Uterus (tissue), 2 donors: ENCODE data around the gene KSR2.

ENCODE experiments used
- POLR2A ChIP-seq, 2 donors: fragments of 450-650 bp; IDR thresholded peaks; one replicate each; pipeline ENCODE4 v1.6.1; 2016; ENCODE audit warnings: antibody characterized with exemption in 2 of 2, mild to moderate bottlenecking in 1 of 2, moderate library complexity in 1 of 2
- TF ChIP-seq, protein P1 (sequence below), 4 experiments: fragments of 200-600 bp in 2 of 4; fragments of 450-650 bp in 2 of 4; sonication (generic) in 2 of 4; IDR thresholded peaks; one replicate each; pipeline ENCODE4 v1.5.1; 2016 to 2019; ENCODE audit warnings: antibody characterized with exemption in 4 of 4, mild to moderate bottlenecking in 2 of 4, moderate library complexity in 1 of 4

DNA sequence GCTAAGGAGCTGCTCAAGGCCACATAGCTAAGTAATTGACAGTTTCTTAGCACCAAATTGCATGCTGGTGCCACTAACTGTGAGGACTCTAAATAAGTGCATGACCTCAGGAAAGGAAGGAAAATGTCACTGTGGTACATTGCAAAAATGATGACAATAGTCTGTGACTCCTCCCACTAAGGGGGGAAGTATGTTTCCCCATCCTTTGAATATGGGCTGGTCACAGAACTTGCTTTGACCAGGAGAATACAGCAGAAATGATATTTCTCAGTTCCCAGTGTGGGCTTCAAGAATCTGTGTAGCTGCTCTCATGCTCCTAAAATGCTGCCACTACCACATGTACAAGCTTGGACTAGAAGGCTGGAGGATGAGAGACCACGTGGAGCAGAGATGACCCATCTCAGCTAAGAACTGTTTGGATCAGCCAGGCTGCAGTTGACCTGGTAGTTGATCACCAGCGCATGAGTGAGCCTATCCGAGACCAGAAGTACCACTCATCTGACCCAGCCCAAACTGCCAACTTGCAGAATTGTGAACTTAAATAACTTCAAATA, 565.1 kb downstream of the KSR2 start:
- TF ChIP-seq POLR2A (IDR thresholded peaks at IDR 0.05), result no peak
- TF ChIP-seq, protein P1, sequence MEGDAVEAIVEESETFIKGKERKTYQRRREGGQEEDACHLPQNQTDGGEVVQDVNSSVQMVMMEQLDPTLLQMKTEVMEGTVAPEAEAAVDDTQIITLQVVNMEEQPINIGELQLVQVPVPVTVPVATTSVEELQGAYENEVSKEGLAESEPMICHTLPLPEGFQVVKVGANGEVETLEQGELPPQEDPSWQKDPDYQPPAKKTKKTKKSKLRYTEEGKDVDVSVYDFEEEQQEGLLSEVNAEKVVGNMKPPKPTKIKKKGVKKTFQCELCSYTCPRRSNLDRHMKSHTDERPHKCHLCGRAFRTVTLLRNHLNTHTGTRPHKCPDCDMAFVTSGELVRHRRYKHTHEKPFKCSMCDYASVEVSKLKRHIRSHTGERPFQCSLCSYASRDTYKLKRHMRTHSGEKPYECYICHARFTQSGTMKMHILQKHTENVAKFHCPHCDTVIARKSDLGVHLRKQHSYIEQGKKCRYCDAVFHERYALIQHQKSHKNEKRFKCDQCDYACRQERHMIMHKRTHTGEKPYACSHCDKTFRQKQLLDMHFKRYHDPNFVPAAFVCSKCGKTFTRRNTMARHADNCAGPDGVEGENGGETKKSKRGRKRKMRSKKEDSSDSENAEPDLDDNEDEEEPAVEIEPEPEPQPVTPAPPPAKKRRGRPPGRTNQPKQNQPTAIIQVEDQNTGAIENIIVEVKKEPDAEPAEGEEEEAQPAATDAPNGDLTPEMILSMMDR (IDR thresholded peaks at IDR 0.05), result no peak
